LoVo (cell line): ENCODE data around the gene TCEANC.

ENCODE experiments used
- DNase-seq: peaks from one replicate; pipeline ENCODE4 v3.0.0-alpha.2; 2016; ENCODE audit warnings: low spot score

Gene TCEANC

DNA sequence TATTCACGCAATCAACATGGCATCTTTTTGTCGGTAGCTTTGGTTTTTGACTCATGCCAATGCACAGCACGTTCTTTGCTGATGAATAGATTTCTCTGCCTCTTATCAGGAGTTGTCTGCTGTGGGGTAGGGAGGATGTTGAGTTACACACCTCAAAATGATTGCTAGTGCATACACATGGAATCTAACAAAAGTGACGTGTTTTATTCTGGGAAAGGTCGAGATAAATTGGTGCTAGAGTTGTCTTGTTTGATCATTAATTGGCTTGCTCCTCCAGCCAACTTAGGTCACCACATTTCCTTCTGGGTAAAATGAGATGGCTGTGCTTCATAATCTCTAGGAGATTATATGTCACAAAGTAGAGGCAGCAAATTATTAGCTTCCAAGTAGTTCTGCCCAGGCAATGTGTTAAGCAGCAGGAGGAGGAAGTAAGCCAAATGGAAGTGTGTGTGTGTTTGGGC is 39.9 kb downstream of the TCEANC start:
- DNase-seq: no peak

DNA sequence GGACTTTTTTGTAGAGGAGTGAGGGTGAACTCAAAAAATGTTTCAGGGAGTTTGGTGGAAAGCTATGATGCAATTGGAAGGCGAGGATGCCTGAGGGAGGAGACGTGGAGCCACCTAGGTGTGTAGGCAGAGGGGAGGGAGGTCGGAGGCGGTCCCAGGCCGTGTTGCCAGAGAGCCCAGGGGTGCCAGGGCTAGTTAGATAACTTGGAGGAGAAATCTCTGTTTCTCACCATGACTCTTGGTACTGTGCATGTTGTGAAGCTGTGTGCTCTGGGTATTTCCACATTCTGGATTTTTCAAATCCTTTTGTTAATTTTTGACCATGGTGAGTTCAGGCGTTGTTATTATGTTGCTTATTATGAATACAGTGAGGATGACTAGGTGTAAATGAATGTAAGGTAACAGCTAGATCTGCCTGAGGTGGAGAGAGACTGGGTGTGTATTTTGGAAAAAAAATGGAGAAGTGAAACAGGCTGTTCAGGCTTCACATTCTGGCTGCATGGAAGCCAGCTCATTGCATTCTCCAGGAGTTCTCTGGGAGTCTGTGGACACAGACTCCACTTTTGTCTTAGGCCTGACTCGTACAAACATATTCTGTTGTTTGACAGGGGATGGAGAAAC is 40.5 kb downstream of the TCEANC start:
- no peak for DNase-seq

DNA sequence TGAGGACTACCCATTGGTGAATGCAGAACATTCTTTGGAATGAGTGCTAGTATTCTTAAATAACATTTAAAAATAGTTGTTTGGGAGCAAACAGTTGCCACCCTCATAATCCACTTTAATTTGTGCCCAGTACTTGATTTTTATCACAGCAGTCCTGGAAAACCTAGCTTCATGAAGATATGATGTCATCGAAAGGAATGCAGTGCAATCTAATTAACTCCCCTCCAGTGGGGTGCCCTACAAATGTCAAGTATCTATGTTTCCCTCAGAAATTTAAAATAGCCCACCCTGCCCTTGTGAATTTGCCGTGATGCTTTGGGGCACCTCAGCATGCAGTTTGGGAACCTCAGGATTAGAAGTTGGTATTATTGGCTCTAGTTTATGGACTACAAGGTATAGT is 41.4 kb downstream of the TCEANC start:
- no peak for DNase-seq

DNA sequence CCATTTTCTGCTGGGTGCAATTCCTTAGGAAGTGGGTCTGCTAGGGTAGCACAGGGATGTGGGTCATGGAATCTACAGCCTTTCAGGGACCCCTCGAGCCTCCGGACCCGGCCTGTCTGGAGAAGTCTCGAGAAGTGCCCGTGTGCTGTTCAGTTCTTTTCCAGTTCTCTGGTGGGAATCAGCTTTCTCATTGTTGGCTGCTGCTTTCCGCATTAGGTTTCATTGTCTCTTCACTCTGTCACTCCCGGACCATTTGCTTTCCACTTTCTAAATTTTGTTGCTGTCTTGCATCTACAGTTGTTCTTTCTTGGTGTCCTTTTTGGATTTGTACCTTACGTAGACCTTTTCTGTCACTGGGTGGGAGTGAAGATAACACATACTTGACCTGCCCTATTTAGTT is 42.0 kb downstream of the TCEANC start:
- DNase-seq: no peak

DNA sequence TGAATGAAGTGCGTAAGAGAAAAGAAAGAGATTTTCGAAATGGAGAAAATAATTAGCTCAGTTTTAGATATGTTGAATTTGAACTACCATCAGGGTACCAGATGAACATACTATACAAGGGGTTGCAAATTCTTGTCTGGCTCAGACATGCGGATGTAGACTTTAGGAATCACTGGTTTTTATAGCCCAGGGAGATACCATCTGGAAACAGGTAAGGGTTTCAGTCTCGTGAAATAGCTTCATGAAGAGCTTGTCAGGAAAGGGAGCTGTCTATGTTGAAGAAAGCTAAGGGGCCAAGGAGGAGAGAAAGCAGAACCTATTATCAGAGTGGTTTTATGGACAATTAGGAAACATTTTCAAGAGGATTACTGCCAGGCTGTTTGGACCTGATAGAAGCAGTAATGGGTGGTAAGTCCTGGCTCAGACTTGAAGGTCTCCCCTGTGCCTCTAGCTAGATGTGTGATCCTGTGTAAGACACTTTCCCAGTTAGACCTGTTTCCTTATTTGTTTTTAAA is 42.7 kb downstream of the TCEANC start:
- no peak for DNase-seq

DNA sequence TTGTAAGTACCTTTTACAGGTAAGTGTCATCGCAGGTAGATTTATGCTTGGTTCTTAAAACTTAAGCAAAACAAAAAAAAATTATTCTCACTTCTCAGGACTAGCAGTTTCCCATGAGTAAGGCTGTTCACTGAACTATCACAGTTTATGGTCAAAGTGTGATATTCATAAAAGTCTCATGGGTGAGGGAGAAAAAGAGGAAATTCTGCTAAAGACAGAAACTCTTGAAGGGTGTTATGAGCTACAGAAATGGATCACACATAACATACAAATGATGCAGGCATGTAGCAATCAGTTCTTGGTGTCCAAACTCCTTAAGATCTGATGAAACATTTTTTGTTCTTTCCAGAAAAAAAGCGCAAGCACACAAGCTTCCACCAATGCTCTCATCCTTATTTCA is 44.5 kb downstream of the TCEANC start:
- no peak for DNase-seq

DNA sequence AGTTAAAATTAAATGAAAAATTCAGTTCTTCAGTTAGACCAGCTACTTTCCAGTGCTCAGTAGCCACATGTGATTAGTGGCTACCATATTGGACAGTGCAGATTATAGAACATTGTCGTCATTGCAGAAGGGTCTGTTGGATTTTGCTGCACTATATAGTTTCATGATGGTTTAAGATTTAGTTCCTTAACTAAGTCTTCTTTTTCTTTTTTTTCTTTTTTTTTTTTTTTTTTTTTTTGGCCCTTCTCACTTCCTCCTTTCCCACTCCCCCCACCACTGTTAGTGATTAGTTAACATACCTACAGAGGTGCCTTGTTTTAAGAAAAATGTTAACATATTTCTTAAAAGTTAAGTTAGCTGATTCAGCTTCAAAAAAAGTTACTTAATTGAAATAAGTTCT is 45.0 kb downstream of the TCEANC start:
- DNase-seq: no peak

DNA sequence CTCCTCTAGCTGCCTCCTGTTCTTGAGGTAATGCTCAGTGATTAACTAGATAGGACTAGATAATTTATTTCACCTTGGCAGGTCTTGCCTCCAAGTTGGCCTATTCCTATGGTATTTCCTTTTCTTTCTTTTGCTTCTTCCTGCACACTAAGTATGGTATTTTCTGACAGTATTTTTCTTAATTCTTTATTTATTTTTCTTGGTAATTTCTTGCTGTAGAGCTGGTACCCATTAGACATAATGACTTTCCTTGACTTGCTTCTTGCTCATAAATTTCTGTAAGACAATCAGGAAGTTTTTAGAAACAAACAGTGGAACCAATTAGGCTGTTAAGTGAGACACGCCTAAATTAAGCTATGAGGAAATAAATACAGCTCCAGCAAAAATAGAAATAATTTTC is 45.5 kb downstream of the TCEANC start:
- peak; percentile 5 for DNase-seq

DNA sequence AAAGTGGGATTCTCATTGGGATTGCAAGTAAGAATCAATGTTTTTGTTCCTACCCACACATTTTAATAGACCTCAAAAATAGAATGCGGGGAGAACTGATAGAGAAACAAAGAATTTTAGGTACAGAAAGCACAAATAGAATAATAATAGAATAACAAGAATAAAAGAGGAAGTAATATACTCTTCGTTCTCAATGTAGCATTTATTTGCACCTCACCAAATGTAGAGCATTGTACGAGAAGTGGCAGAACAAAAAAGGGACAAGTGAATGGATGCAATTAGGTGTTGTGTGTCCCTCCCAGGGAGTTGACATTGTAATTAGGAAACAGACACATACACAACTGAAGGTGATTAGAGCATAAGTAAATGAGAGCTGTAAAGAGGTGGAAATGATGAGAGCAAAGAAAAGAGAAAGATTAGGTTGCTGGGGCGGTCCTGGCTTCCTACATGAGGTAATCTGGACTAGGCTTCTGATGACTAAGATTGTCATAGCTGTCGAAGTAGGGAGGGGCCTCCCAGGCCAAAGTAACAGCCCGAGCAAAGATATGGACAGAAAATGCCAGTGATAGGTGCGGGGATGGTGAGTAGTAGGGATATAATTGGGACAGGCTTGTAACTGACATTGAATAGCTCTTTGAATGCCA is 46.4 kb downstream of the TCEANC start:
- DNase-seq: no peak

DNA sequence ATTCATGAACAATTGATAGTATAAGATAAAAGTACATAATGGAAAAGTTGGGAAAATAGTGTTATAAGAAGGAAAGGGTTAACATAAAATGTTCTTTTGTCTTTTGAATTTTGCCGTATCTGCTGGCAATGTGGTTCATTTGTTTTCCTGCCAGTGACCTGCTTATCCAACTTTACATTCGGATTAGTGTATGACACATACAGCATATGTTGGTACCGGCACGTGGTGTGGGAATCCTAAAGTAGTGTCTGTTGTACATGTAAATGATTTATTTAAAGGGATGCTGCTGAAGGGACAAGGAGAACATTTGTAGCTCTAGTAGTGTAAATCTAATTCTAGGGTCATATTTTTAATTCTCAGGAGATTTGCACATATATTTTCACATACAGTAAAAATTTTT is 47.4 kb downstream of the TCEANC start:
- no peak for DNase-seq

DNA sequence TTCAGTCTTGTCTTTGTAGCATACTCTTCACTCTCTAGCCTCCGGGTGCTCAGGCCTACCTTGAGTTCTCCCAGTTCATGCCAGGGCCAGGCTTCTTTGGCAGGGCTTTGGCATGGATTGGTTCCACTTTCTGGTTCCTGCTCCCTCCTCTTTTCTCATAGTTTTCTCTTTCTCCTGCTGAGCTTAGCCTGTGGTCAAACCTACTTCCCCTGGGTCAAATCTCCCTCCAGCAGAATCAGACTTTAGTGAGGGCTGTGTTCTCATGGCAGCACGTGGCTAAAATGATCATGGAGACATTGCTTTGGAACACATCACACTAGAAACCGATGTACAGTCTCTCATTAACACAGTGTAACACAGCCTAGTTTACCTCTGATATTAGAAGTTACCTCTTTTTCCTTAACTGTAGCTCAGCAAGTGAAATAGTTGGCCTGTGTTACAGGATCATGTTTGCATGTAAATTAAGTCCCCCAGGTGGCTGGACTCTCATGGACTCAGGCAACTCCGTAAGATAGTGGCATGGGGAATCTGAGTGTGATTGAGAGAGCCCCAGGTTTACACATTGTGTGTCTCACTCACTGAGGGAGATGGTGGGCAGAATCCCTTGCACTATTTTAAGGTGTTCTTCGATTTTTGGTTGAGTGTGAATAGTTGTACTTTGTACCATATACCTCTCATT is 49.3 kb downstream of the TCEANC start:
- no peak for DNase-seq

DNA sequence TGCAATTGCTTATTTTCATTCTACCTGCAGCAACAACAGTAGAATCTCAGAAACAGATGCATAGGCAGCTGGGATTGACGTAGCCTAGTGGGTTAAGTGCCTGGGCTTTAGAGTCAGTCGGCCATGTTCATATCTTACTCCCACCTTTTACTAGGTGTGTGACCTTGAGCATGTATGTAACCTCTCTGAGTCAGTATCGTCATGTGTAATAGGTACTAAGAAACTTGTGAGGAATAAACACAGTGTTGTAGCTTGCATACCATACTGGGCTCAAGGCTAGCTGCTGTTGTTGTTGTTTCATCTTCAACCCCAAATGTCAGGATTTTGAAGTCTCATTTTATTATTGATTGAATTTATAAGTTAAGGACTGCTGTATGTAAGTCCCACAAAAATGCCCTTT is 50.2 kb downstream of the TCEANC start:
- DNase-seq: no peak

DNA sequence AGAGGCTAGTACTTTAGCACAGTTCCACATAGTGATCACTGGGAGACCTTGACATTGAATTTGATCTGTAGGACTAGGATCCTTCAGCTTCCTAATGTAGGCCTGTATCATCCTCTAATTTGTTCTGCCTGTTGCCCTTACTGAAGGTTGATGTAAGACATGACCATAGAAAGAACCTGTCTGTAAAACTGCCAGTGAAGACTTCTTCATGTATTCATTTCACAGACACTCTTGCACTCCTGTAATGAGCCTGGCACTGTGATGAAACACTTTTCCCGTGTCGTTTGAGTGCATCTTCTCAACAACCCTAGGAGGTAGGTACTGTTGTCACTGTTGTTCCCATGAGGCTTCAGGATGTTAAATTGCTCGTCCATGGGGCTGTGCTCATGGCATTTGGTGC is 50.6 kb downstream of the TCEANC start:
- no peak for DNase-seq

DNA sequence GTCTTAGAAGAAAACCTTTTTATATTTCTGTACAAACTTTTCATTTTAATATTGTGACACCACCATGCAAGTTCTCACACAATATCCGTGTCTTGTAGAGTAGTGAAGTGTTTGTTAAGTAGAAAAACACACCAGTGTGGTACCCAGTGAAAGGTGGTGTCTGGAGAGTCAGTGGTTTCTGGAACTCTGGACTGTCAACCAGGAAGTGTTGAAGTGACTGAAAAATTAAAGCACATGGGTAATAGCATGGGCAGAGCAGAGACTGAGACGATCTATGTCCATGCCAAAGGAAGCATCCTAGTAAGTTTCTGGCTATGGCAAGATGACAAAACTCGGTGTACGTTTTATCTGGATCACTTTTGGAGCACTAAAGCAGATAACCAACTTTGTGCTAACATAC is 58.2 kb downstream of the TCEANC start:
- DNase-seq: no peak
